Naive thymus-derived CD8-positive, alpha-beta T cell (primary cell): ENCODE results near the gene SLC48A1. TPM values are rescaled to one million over a fixed set of nuclear protein-coding genes. Genes with fewer than 3 reads are reported as not detected.

ENCODE experiments used
- ATAC-seq, 2 donors: fragments of 150-1000 bp; cut with Tn5 transposase in 1 of 2; sonication (Bioruptor Pico), chemical (Tn5 transposase) in 1 of 2; 1 replicate in 1 of 2; 2 replicates in 1 of 2; pipeline ENCODE4 v1.10.0; 2021; ENCODE audit warnings: mild to moderate bottlenecking in 2 of 2, moderate library complexity in 2 of 2
- POLR2A ChIA-PET: fragments of 350-600 bp; sonication (Branson Sonifier 250); formaldehyde crosslinking; loops from one replicate; lab custom pipeline; 2021; ENCODE audit warnings: antibody characterized with exemption; lab: Charles Lee
- DNase-seq, 10 donors: peaks; one replicate each; pipeline versions ENCODE4 v3.0.0 to v3.0.0-alpha.2; 2020 to 2022
- H3K27ac Mint-ChIP-seq, 10 donors: one replicate each; pipeline ENCODE4 v1.8.0; 2020 to 2022; ENCODE audit warnings: mild to moderate bottlenecking in 10 of 10, mixed read lengths in 10 of 10, moderate library complexity in 4 of 10, inconsistent platforms in 1 of 10
- H3K27me3 Mint-ChIP-seq, 5 donors: one replicate each; pipeline ENCODE4 v1.8.0; 2021 to 2022; ENCODE audit warnings: mixed read lengths in 5 of 5
- H3K36me3 Mint-ChIP-seq, 3 donors: one replicate each; pipeline ENCODE4 v1.8.0; 2020 to 2022; ENCODE audit warnings: mixed read lengths in 3 of 3, mild to moderate bottlenecking in 2 of 3, inconsistent platforms in 1 of 3
- H3K4me1 Mint-ChIP-seq, 4 donors: one replicate each; pipeline ENCODE4 v1.8.0; 2021 to 2022; ENCODE audit warnings: mixed read lengths in 4 of 4
- H3K4me3 Mint-ChIP-seq, 10 donors: one replicate each; pipeline ENCODE4 v1.8.0; 2020 to 2022; ENCODE audit warnings: mild to moderate bottlenecking in 10 of 10, mixed read lengths in 10 of 10, moderate library complexity in 6 of 10, inconsistent platforms in 1 of 10
- H3K9me3 Mint-ChIP-seq, 9 donors: one replicate each; pipeline ENCODE4 v1.8.0; 2020 to 2022; ENCODE audit warnings: mixed read lengths in 9 of 9, mild to moderate bottlenecking in 3 of 9, inconsistent platforms in 1 of 9, moderate library complexity in 1 of 9
- polyA plus RNA-seq, 3 donors: library from polyadenylated mRNA; unstranded; fragments of 300-500 nt; fragmentation: Illumina TruSeq; gene quantifications; one replicate each; pipeline ENCODE4 v1.2.3, GENCODE V29; 2021
- total RNA-seq, 8 experiments: library from RNA in 2 of 8; stranded (reverse) in 2 of 8; gene quantifications; one replicate each; pipeline ENCODE4 v1.2.3 and lab custom pipeline; 2021 to 2026

Gene SLC48A1
- total and polyA plus RNA-seq, 5 experiments from 2014 or later = 9.4 to 12.8 (median 11.5) TPM

DNA sequence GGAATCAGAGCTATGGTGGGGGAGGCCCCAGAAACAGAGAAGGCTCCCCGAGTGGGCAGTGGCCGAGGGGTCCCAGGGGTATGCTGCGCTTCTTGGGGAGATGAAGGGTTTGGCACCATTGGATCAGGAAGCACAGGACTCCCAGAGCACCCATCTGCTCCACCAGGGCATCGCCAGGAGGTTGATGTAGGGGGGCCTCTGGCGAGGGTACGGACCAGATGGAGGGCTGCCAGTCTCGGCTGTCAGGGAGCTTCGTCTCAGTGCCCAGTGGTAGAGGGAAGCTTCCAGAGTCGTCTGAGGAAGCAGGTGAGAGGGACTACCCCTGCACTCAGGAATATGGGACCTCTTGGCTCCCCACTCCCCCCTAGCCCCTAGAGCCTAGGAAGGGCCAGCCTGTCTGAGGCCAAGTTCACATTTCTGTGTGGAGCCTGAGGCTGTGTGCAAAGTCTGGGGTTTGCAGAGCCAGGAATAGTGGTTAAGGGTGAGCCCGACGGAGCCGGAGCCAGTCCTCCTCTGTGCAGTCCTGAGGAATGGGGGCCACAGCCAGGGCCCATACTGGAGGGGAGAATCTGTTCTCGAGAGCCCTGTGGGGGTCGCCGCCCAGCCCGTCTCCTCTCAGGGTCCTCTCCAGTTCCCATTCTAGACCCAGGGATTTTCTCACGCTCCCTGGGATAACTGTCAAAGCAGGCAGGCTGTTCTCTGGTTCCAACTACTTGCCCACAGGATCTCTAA is 10.2 kb downstream of the SLC48A1 start:
- ATAC-seq = no peak
- POLR2A ChIA-PET = interaction anchor here (1.9 kb wide), 1 partner anchor 41 kb away, joined by 4 read pairs; no protein-coding TSS in a partner anchor
- Mint-ChIP-seq H3K27ac (peak overlapping the region in 8 of 10 donors; percentile 17 to 84 (median 64)), H3K9me3 (no peaks in the 10 kb centered on the region), H3K27me3 (no peaks in the 10 kb centered on the region), H3K4me1 (peaks cover 7 to 15% (median 12%) of the 10 kb centered on the region in 4 donors), H3K4me3 (no peak overlapping the region), H3K36me3 (peaks cover 0 to 45% (median 15%) of the 10 kb centered on the region in 3 donors)
- DNase-seq = no peak

DNA sequence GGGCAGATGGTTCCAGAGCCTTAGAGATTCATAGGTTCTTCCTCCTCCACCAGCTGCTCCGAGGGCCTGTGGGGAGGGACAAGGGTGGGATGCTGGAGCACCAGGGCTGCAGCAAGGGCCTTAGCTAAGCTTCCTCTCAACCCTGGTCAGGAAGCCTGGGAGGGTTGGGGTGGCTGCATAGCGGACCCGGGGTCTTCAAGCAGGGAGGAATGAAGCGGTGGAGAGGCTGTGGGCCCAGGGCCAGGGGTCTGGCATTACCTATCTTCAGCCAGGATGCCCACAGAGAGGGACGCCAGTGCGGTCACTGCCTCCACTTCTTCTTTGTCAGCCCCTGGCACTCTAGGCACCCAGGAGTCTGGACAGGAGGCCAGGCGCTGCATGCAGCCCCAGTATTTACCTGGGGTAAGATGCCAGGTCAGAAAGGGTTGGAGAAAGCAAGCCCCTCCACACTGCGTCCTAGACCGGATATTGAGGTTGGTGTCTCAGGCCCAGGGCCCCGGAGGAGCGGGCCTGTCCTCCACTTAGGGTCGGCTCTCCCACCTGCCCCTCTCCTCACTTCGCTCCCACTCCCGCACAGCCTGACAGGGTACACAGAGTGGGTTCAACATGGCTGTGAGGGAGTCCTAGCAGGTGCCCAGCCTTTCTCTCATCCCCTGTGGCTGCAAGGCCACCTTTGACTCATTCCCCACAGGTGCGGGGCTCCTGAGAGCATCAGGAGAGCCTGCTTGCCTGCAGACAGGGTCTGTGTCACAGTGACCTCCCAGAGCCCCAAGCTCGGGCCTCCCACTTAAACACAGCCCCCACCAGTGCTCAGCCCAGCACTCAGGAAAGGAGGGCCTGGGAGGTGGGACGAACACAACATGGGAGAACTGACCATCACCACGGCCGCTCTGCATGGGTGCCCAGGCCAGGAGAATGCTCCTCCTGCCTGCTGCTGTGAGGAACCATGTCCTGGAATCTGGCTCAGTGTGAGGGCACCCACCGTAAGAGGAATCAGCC is 11.1 kb downstream of the SLC48A1 start:
- Mint-ChIP-seq H3K4me1 (peaks cover 5 to 12% (median 9%) of the 10 kb centered on the region in 4 donors), H3K27me3 (no peaks in the 10 kb centered on the region), H3K27ac (peak overlapping the region in 6 of 10 donors; percentile 18 to 67 (median 30)), H3K4me3 (no peak overlapping the region), H3K9me3 (no peaks in the 10 kb centered on the region), H3K36me3 (peaks cover 0 to 54% (median 20%) of the 10 kb centered on the region in 3 donors)
- POLR2A ChIA-PET = interaction anchor here (0.6 to 1.2 kb wide), 3 partner anchors 54 to 1358 kb away, joined by 3 to 5 read pairs (median 3); no protein-coding TSS in a partner anchor
- ATAC-seq (no peak), DNase-seq (no peak)

DNA sequence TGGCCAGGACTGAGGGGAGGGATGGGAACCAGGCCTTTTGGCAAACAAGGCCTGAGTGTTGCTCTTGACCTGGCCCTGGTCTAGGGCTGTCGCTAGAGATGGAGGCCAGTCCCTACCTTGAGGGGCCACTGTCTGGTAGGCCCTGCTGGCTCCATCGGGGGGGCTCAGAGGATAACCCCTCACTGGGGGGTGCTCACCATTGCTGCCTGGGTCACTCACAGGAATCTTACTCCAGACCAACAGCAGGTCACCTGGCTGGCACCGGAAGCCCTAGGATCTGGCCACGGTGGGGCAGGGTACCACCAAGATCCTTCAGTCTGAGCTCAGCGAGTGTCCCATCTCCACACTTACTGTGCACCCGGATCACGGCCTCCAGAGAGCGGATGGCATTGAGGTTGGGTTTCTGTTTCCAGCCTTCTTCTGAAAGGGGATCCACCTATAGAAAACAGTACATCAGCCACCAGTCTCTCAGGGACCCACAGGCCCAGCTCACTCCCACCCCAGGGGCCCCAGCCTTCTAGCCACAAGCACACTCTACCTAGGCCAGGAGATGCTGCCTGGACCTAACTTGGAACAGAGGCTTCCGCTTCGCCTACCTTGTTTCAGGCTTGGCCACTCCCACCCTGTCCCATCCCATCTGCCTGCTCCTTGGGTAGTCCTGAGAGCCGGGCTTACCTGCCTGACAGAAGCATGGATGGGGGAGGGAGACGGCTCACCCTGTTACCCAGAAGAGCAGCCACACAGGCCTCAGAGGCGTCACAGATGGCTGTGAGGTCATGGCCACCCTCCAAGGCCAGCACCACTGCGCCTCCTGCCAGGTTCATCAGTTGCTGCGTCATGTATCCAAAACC is 12.2 kb downstream of the SLC48A1 start:
- H3K27ac Mint-ChIP-seq = peak overlapping the region; percentile 17 to 80 (median 46)
- POLR2A ChIA-PET = interaction anchor here (0.7 to 1.2 kb wide), 4 partner anchors 8 to 414 kb away, joined by 3 to 5 read pairs (median 3); no protein-coding TSS in a partner anchor
- H3K4me3 Mint-ChIP-seq = no peak overlapping the region
- H3K36me3 Mint-ChIP-seq = peaks cover 0 to 61% (median 20%) of the 10 kb centered on the region in 3 donors
- ATAC-seq = no peak
- peaks cover 0 to 8% (median 4%) of the 10 kb centered on the region in 4 donors for H3K4me1 Mint-ChIP-seq
- no peaks in the 10 kb centered on the region for H3K27me3 Mint-ChIP-seq
- no peak for DNase-seq
- H3K9me3 Mint-ChIP-seq = no peaks in the 10 kb centered on the region

DNA sequence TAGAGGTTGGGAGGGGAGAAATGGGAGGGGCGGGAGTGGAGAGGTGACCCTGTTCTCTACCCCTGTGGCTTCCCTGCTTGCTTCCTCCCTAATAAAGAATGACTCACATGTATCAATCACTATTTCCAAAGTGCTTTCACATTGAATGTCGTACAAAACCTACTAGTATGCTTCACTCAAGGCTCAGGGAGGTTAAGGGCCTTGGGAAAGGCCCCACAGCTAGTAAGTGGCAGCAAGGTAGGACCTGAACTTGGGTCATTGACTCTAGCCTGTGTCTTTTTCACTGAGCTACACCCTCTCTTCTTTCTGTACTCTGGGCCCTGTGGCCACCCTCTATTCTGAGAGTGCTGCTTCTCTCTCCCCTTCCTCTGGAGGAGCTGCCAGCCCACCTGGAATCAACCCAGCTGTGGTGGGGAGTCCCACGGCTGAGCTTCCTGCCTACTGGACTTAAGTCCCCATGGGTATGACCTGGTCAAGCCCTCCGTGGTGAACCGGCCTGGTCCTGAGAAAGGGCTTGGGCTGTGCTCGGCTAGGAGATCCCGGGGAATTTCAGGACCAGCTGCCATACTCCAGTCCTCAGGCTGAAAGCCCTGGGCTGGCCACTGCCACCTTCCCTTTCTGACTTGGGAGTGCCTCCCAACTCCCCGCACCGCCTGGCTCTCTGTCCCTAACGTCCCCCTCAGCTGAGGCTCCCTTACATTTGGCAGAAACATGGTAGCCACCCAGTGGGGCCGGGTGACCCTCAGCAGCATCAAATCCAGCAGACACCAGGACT is 13.0 kb downstream of the SLC48A1 start:
- POLR2A ChIA-PET = interaction anchor here (0.8 to 1.0 kb wide), 2 partner anchors 9 to 36 kb away, joined by 3 read pairs; no protein-coding TSS in a partner anchor
- Mint-ChIP-seq H3K4me1 (peaks cover 0 to 9% (median 4%) of the 10 kb centered on the region in 4 donors), H3K27me3 (no peaks in the 10 kb centered on the region), H3K36me3 (peaks cover 0 to 69% (median 23%) of the 10 kb centered on the region in 3 donors), H3K9me3 (no peaks in the 10 kb centered on the region), H3K27ac (peak overlapping the region in 8 of 10 donors; percentile 14 to 74 (median 46)), H3K4me3 (no peak overlapping the region)
- DNase-seq (no peak), ATAC-seq (no peak)

DNA sequence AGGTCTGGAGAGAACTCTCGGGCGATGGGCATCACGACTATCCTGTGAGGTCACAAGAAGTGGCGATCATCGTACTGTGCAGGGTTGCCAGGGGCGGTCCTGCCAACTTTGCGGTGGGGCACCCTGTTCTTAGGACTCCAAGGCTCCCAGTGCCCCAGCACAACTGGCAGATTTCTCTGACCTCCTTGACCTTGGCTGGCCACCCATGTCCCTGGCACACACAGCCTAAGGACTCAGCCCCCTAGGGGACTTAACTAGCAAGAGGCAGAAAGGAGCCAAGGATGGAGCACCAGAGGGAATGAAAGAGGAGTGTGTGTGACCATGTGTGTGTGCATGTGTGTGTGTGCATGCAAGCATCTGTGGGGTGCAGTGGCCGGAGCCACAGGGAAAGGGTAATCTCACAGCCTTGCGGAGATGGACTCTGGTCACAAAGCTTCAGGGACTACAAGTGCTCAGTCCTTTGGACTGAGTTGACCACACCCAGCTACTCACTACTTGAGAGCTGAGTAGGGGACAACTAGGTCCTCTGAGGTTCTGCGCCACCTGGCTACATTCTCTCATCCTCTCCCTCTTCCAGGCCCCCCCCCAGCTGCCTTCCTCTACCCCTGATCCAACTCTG is 13.7 kb downstream of the SLC48A1 start:
- POLR2A ChIA-PET = interaction anchor here (1.0 to 1.9 kb wide), 2 partner anchors 21 to 35 kb away, joined by 3 to 7 read pairs; no protein-coding TSS in a partner anchor

DNA sequence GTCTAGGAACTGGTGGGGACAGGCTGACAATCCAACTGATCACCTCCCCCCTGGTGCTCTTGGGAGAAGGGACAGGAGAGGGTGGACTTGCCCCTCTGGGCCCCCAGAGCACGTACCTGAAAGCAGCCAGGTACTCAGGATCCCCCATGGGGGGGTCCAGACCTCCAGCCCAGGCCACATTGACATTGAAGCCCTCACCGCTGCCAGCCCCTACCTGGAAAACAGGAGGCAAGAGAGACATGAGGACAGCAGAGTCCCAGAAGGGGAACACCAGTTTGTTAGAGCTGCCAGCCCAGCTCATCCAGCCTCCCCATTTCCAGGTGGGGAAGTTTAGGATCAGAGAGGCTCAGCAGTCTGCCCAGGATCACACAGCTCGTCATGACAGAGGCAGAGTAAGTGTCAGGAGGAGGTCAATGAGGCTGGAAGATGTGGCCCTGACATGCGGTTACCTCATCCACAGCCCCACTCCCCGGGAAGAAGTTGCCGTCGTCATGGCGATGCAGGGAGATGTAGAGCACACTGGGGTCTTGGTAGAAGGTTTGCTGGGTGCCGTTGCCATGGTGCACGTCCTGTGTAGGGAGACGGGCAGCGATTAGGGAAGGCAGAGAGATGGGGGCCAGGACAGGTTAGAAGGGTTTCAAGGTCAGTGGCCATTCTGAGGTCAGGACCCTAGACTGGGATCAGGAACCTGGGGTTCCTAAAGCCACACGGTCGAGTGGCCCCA is 14.7 kb downstream of the SLC48A1 start:
- POLR2A ChIA-PET = interaction anchor here (1.9 kb wide), 1 partner anchor 20 kb away, joined by 7 read pairs; no protein-coding TSS in a partner anchor
- ATAC-seq (no peak), DNase-seq (no peak)
- H3K27ac Mint-ChIP-seq = peak overlapping the region in 9 of 10 donors; percentile 11 to 82 (median 70)
- H3K4me1 Mint-ChIP-seq = peaks cover 0 to 4% (median 2%) of the 10 kb centered on the region in 4 donors
- H3K4me3 Mint-ChIP-seq = no peak overlapping the region
- H3K27me3 Mint-ChIP-seq = no peaks in the 10 kb centered on the region
- no peaks in the 10 kb centered on the region for H3K9me3 Mint-ChIP-seq
- peaks cover 0 to 81% (median 23%) of the 10 kb centered on the region in 3 donors for H3K36me3 Mint-ChIP-seq

More for the DNA sequence above, 13.7 kb downstream of the SLC48A1 start:
- no peak for ATAC-seq
- H3K27ac Mint-ChIP-seq = peak overlapping the region in 7 of 10 donors; percentile 18 to 74 (median 53)
- no peak for DNase-seq
- H3K27me3 Mint-ChIP-seq = no peaks in the 10 kb centered on the region
- H3K4me3 Mint-ChIP-seq = no peak overlapping the region
- H3K4me1 Mint-ChIP-seq = peaks cover 0 to 8% (median 4%) of the 10 kb centered on the region in 4 donors
- peaks cover 0 to 75% (median 23%) of the 10 kb centered on the region in 3 donors for H3K36me3 Mint-ChIP-seq
- no peaks in the 10 kb centered on the region for H3K9me3 Mint-ChIP-seq

DNA sequence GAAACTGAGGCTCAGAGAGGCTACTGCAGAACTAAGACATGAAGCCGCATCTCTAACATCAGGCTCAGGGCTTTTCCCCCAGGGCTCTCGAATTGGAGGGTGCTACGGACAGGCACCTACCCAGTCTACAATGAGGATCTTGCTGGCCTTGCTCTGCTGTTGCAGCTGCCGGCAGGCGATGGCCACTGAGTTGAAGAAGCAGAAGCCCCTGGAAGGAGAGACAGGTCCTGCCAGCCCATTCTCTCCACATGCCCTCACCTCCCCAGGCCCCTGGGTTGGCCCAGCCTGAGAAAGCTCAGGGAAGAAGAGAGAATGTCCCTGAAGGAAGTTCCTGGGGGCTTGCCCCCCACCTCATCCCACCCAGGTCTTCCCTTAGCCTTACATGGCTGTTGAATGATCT is 16.1 kb downstream of the SLC48A1 start:
- ATAC-seq (no peak), DNase-seq (no peak)
- Mint-ChIP-seq H3K36me3 (peaks cover 0 to 84% (median 23%) of the 10 kb centered on the region in 3 donors), H3K27me3 (no peaks in the 10 kb centered on the region), H3K4me3 (no peak overlapping the region), H3K4me1 (peaks cover 0 to 4% (median 0%) of the 10 kb centered on the region in 4 donors), H3K9me3 (no peaks in the 10 kb centered on the region), H3K27ac (peak overlapping the region in 3 of 10 donors; percentile 39 to 79 (median 43))
- POLR2A ChIA-PET = interaction anchor here (0.8 to 1.1 kb wide), 2 partner anchors 24 to 29 kb away, joined by 3 read pairs; no protein-coding TSS in a partner anchor

DNA sequence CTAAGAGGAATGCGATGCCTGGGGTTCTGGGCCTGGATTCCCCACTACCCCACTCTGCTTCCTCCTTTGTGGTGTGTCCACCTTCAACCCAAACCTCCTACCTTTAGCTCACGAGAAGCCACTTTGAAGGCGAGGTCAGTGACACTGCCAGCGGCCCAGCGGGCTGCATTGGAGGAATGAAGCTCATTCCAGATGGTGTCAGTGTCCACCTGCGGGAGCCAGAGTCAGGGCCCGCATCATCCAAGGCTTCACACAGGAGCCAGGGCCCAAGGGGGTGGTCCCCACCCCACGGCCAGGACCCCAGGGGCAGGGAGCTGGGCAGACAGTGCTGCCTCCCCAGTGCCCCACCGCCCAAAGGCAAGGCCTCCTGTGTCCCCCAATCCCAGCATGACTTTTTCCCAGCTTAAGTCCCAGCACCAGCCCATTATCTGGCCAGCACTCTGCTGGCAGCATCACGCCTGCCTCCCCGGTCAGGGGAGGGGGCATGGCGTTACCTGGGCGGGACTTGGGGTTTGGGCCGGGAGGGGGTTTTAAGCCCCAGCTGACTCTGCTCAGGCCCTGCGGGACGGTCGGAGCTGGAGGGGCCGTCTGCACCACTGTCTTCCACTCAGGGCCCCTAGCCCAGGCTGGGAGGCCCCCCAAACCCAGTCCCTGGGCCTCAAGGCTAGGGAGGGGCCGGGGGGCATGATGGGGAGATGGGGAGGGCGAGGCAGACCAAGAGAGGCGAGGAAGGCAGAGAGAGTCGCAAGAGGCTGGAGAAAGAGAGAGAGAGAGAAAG is 16.9 kb downstream of the SLC48A1 start:
- Mint-ChIP-seq H3K9me3 (no peaks in the 10 kb centered on the region), H3K27me3 (no peaks in the 10 kb centered on the region), H3K4me3 (no peak overlapping the region), H3K4me1 (peaks cover 0 to 4% (median 0%) of the 10 kb centered on the region in 4 donors), H3K27ac (peak overlapping the region in 3 of 10 donors; percentile 35 to 50 (median 40)), H3K36me3 (peaks cover 0 to 85% (median 18%) of the 10 kb centered on the region in 3 donors)
- POLR2A ChIA-PET = interaction anchor here (0.8 to 1.1 kb wide), 2 partner anchors 24 to 28 kb away, joined by 3 read pairs; no protein-coding TSS in a partner anchor
- DNase-seq (no peak), ATAC-seq (no peak)

DNA sequence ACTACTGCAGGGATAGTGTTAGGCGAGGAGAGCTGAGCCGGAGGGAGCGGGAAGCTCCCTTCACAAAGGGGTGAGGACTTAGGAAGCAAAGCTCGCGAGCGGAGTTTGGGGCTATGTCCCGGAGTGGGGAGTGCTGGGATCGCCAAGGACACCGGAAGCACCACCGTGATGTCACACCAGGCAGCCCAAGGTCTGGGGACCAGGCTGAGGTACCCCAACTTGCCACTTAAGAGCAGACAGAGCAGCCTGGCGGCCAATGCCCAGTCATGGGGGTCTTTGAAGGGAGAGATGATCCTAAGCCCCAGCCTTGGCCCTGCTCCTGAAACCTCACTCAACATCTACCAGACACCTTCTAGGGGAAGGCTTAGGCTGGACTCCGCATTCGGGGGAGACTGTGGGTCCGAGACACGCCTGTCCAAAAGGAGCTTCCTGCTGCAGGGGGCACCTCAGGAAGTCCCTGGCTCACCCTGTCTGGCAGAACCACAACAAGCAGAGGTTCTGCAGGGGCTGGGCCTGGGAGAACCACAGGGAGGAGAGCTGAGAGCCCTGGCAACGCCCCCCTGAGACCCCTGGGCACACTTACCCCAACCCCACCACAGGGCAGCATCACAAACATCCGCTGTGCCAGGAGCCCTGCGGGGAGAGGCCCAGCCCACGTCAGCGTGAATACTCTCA is 17.8 kb downstream of the SLC48A1 start:
- ATAC-seq (no peak), DNase-seq (no peak)
- Mint-ChIP-seq H3K36me3 (peaks cover 0 to 86% (median 15%) of the 10 kb centered on the region in 3 donors), H3K4me1 (peaks cover 0 to 4% (median 0%) of the 10 kb centered on the region in 4 donors), H3K9me3 (no peaks in the 10 kb centered on the region), H3K4me3 (no peak overlapping the region), H3K27ac (peak overlapping the region in 4 of 10 donors; percentile 5 to 62 (median 30)), H3K27me3 (no peaks in the 10 kb centered on the region)
- POLR2A ChIA-PET = interaction anchor here (1.0 to 2.0 kb wide), 4 partner anchors 10 to 30 kb away, joined by 3 to 8 read pairs (median 4); no protein-coding TSS in a partner anchor
